Activated naive CD8-positive, alpha-beta T cell treated with anti-CD3 and anti-CD28 coated beads, Interleukin-2, amount 10 ng/mL, durations not matched to agents 7 days and 5 days (primary cell): ENCODE measurements around the gene PDIA4. TPM values are rescaled to one million over a fixed set of nuclear protein-coding genes. Genes with fewer than 3 reads are reported as not detected.
A peak's percentile ranks its signal among the peaks of the same experiment; 100 is the strongest.
"Not testable (repeated sequence)": the region's sequence is repeated elsewhere in the genome, so short reads cannot be mapped to it uniquely, and the experiment has no call there.

Source experiments
- ATAC-seq: fragments of 150-1000 bp; cut with Tn5 transposase; one replicate; pipeline ENCODE4 v1.10.0; 2021; ENCODE audit warnings: low read depth, moderate library complexity
- POLR2A ChIA-PET: fragments of 350-600 bp; sonication (Branson Sonifier 250); formaldehyde crosslinking; loops from one replicate; lab custom pipeline; 2021; ENCODE audit warnings: antibody characterized with exemption; lab: Charles Lee
- DNase-seq: peaks from one replicate; pipeline ENCODE4 v3.0.0; 2021
- H3K27ac Mint-ChIP-seq: one replicate; pipeline ENCODE4 v1.8.0; 2022; ENCODE audit warnings: mild to moderate bottlenecking, mixed read lengths
- H3K27me3 Mint-ChIP-seq: one replicate; pipeline ENCODE4 v1.8.0; 2022; ENCODE audit warnings: mild to moderate bottlenecking, moderate library complexity, mixed read lengths
- H3K36me3 Mint-ChIP-seq: one replicate; pipeline ENCODE4 v1.8.0; 2021; ENCODE audit warnings: mild to moderate bottlenecking, mixed read lengths
- H3K4me1 Mint-ChIP-seq: one replicate; pipeline ENCODE4 v1.8.0; 2021; ENCODE audit warnings: mixed read lengths
- H3K4me3 Mint-ChIP-seq: one replicate; pipeline ENCODE4 v1.8.0; 2022; ENCODE audit warnings: mild to moderate bottlenecking, moderate library complexity, mixed read lengths
- H3K9me3 Mint-ChIP-seq: one replicate; pipeline ENCODE4 v1.8.0; 2021; ENCODE audit warnings: mixed read lengths
- total RNA-seq, 2 experiments: library from RNA; stranded (reverse); gene quantifications; one replicate each; pipeline ENCODE4 v1.2.3, GENCODE V29; 2021

The PDIA4 gene
- total RNA-seq, 2 experiments from 2014 or later, result 56.6 to 56.8 TPM

- no peak overlapping the region for H3K27ac Mint-ChIP-seq
- H3K4me3 Mint-ChIP-seq, result no peak overlapping the region
- POLR2A ChIA-PET, result no interaction called here
Measured at GRCh38 chr7:149053885-149054284, 25.6 kb upstream of the PDIA4 start.

DNA sequence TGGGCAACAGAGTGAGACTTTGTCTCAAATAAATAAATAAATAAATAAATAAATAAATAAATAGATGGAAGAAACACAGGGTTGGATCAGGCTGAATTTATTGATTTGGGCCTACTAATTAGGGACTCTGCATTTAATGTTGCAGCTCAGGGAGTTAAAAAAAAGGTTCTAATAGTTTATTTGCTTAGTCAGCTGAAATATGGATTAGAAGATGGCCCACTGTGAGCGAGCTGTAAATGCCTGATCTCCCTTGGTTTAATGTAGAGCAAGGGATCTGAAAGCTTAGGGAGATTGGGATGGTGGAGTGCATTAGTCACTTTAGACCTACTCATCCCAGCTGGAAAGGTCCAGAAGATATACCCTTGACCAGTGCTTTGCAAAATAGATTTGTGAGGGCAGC, 25.1 kb upstream of the PDIA4 start:
- Mint-ChIP-seq H3K4me1 (peaks cover 3% of the 10 kb centered on the region), H3K27ac (no peak overlapping the region), H3K9me3 (no peaks in the 10 kb centered on the region), H3K36me3 (no peaks in the 10 kb centered on the region), H3K4me3 (no peak overlapping the region), H3K27me3 (peaks cover 9% of the 10 kb centered on the region)
- DNase-seq, result no peak
- no peak for ATAC-seq
- POLR2A ChIA-PET, result no interaction called here

More at GRCh38 chr7:149053885-149054284, 25.6 kb upstream of the PDIA4 start:
- Mint-ChIP-seq H3K27me3 (peaks cover 9% of the 10 kb centered on the region), H3K36me3 (no peaks in the 10 kb centered on the region), H3K9me3 (no peaks in the 10 kb centered on the region), H3K4me1 (peaks cover 3% of the 10 kb centered on the region)
- DNase-seq, result no peak
- ATAC-seq, result no peak

- ATAC-seq (no peak), DNase-seq (no peak)
- H3K27me3 Mint-ChIP-seq, result peaks cover 9% of the 10 kb centered on the region
- H3K4me1 Mint-ChIP-seq, result peaks cover 3% of the 10 kb centered on the region
- H3K27ac Mint-ChIP-seq, result no peak overlapping the region
- POLR2A ChIA-PET, result no interaction called here
- H3K36me3 Mint-ChIP-seq, result no peaks in the 10 kb centered on the region
- H3K4me3 Mint-ChIP-seq, result no peak overlapping the region
- H3K9me3 Mint-ChIP-seq, result no peaks in the 10 kb centered on the region
Measured at GRCh38 chr7:149050941-149051340, 22.6 kb upstream of the PDIA4 start.

DNA sequence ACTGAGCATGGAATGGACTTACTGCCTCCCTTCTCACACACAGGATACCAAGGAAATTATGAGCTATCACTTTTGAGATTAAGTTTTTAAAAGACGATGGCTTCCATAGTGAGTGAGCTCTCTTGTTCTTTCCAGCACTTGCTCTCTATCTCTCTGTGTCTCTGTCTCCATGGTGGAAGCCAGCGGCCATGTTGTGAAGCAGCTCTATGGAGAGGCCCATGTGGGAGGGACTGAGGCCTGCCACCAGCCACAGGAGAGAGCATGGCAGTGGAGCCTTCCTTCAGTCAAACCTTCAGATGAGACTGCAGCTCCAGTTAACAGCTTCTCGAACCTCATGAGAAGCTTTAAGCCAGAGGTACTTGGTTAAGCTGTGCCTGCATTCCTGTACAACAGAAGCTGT, 20.5 kb upstream of the PDIA4 start:
- no peaks in the 10 kb centered on the region for H3K9me3 Mint-ChIP-seq
- H3K4me3 Mint-ChIP-seq, result no peak overlapping the region
- no peaks in the 10 kb centered on the region for H3K36me3 Mint-ChIP-seq
- peaks cover 9% of the 10 kb centered on the region for H3K27me3 Mint-ChIP-seq
- peaks cover 3% of the 10 kb centered on the region for H3K4me1 Mint-ChIP-seq
- no peak overlapping the region for H3K27ac Mint-ChIP-seq
- no peak for DNase-seq
- POLR2A ChIA-PET, result no interaction called here
- ATAC-seq, result no peak

GRCh38 chr7:149046416-149046815, 18.1 kb upstream of the PDIA4 start:
- Mint-ChIP-seq H3K27me3 (peaks cover 4% of the 10 kb centered on the region), H3K36me3 (no peaks in the 10 kb centered on the region), H3K27ac (no peak overlapping the region), H3K4me1 (peaks cover 3% of the 10 kb centered on the region), H3K4me3 (no peak overlapping the region), H3K9me3 (no peaks in the 10 kb centered on the region)
- ATAC-seq (no peak), DNase-seq (no peak)
- POLR2A ChIA-PET, result no interaction called here

DNA sequence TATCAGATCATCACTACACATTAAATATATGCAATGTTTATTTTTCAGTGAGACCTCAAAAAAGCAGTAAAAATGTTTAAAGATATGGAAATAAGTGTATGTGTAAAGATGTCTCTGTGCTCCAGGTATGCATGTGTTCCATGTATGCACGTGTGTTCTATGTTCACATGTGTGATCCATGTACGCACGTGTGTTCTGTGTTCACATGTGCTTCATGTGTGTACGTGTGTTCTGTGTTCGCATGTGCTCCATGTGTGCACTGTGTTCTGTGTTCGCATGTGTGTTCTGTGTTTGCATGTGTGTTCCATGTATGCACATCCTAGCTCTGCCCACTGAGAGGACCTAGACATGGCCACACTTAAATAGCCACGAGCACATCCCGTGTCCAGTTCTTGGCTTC, 15.6 kb upstream of the PDIA4 start:
- POLR2A ChIA-PET, result no interaction called here

GRCh38 chr7:149041350-149041749, 13.0 kb upstream of the PDIA4 start:
- H3K4me3 Mint-ChIP-seq, result no peak overlapping the region
- H3K4me1 Mint-ChIP-seq, result peaks cover 10% of the 10 kb centered on the region
- H3K9me3 Mint-ChIP-seq, result peaks cover 6% of the 10 kb centered on the region
- H3K27me3 Mint-ChIP-seq, result no peaks in the 10 kb centered on the region
- no peak overlapping the region for H3K27ac Mint-ChIP-seq
- POLR2A ChIA-PET, result interaction anchor here (0.6 kb wide), 1 partner anchor 73 kb away, joined by 3 read pairs; no protein-coding TSS in a partner anchor
- ATAC-seq (no peak), DNase-seq (no peak)
- peaks cover 5% of the 10 kb centered on the region for H3K36me3 Mint-ChIP-seq

More for the DNA sequence above, 15.6 kb upstream of the PDIA4 start:
- Mint-ChIP-seq H3K4me1 (no peaks in the 10 kb centered on the region), H3K9me3 (no peaks in the 10 kb centered on the region), H3K27ac (no peak overlapping the region), H3K36me3 (no peaks in the 10 kb centered on the region), H3K4me3 (no peak overlapping the region), H3K27me3 (no peaks in the 10 kb centered on the region)
- ATAC-seq (no peak), DNase-seq (no peak)

DNA sequence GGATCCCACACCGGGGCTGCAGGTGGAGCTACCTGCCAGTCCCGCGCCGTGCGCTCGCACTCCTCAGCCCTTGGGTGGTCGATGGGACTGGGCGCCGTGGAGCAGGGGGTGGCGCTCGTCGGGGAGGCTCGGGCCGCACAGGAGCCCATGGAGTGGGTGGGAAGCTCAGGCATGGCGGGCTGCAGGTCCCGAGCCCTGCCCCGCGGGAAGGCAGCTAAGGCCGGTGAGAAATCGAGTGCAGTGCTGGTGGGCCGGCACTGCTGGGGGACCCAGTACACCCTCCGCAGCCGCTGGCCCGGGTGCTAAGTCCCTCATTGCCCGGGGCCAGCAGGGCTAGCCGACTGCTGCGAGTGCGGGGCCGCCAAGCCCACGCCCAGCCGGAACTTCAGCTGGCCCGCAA, 10.3 kb upstream of the PDIA4 start:
- POLR2A ChIA-PET, result interaction anchor here (0.6 kb wide), 1 partner anchor 18 kb away, joined by 3 read pairs; no protein-coding TSS in a partner anchor
- H3K4me1 Mint-ChIP-seq, result peaks cover 10% of the 10 kb centered on the region
- not testable (repeated sequence) for H3K27me3 Mint-ChIP-seq, H3K36me3 Mint-ChIP-seq, H3K4me3 Mint-ChIP-seq, ATAC-seq, DNase-seq, H3K27ac Mint-ChIP-seq
- peaks cover 10% of the 10 kb centered on the region for H3K9me3 Mint-ChIP-seq

DNA sequence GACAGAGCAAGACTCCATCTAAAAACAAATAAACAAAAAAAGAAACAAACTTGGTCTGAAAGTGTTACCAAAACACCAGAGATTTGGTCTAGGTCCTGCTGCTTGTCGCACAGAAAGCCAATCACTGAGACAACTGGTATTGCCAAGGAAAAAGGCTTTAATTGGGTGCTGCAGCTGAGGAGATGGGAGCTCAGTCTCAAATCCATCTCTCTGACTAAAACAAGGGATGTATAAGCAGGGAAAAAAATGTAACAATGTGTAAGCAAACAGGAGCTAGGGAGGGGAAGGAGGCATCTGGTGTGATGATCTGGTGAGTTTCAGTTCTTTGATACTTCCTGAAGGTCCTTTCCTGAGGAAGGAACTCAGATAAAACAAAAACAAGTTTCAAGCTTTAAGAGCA, 8.4 kb upstream of the PDIA4 start:
- POLR2A ChIA-PET, result interaction anchor here (0.6 kb wide), 1 partner anchor 10 kb away, joined by 3 read pairs; no protein-coding TSS in a partner anchor
- Mint-ChIP-seq H3K27ac (no peak overlapping the region), H3K27me3 (no peaks in the 10 kb centered on the region), H3K9me3 (peaks cover 10% of the 10 kb centered on the region), H3K36me3 (peaks cover 5% of the 10 kb centered on the region), H3K4me1 (peaks cover 12% of the 10 kb centered on the region), H3K4me3 (no peak overlapping the region)
- DNase-seq (no peak), ATAC-seq (no peak)

DNA sequence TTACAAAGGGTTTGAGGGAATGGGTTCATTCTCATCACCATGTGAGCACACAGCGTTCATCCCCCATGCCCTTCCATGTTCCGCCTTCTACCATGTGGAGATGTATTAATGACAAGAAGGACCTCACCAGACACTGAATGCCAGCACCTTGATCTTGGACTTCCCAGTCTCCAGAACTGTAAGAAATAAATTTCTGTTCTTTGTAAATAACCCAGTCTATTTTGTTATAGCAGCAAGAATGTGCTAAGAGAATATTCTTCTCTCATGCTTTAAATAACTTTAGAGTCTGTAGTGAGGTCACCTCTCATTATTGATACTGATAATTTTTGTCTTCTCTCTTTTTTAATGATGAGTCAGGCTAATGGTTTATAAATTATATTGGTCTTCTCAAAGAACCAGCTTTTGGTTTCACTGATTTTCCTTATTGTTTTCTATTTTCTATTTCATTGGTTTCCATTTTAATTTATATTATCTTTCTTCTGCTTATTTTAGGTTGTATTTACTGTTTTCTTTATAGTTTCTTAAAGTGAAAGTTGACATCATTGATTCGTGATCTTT, 3.1 kb upstream of the PDIA4 start:
- DNase-seq (no peak), ATAC-seq (no peak)
- POLR2A ChIA-PET, result no interaction called here
- no peaks in the 10 kb centered on the region for H3K36me3 Mint-ChIP-seq
- H3K4me3 Mint-ChIP-seq, result no peak overlapping the region
- no peaks in the 10 kb centered on the region for H3K27me3 Mint-ChIP-seq
- H3K9me3 Mint-ChIP-seq, result peaks cover 4% of the 10 kb centered on the region
- H3K27ac Mint-ChIP-seq, result no peak overlapping the region
- peaks cover 18% of the 10 kb centered on the region for H3K4me1 Mint-ChIP-seq

DNA sequence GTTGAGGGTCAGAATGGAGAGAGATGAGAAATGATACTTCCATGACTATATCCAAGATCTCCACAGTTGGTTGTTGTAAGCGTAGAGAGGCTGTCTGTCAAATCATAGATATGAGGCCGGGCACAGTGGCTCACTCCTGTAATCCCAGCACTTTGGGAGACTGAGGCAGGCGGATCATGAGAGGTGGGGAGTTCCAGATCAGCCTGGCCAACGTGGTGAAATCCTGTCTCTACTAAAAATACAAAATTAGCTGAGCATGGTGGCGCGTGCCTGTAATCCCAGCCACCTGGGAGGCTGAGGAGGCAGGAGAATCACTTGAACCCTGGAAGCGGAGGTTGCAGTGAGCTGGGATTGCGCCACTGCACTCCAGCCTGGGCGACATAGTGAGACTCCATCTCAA, 2.1 kb upstream of the PDIA4 start:
- ATAC-seq, H3K4me3 Mint-ChIP-seq, H3K9me3 Mint-ChIP-seq, H3K27ac Mint-ChIP-seq, H3K36me3 Mint-ChIP-seq, H3K27me3 Mint-ChIP-seq, DNase-seq: not testable (repeated sequence)
- peaks cover 28% of the 10 kb centered on the region for H3K4me1 Mint-ChIP-seq
- POLR2A ChIA-PET, result interaction anchor here (0.6 kb wide), 1 partner anchor 145 kb away, joined by 3 read pairs; no protein-coding TSS in a partner anchor

GRCh38 chr7:149027611-149028345, 527 bp downstream of the PDIA4 start:
- Mint-ChIP-seq H3K27me3 (no peaks in the 10 kb centered on the region), H3K27ac (peak overlapping the region; percentile 86), H3K4me3 (peak overlapping the region; percentile 94), H3K4me1 (peaks cover 38% of the 10 kb centered on the region), H3K9me3 (no peaks in the 10 kb centered on the region), H3K36me3 (no peaks in the 10 kb centered on the region)
- ATAC-seq (no peak), DNase-seq (no peak)
- POLR2A ChIA-PET, result interaction anchor here (0.6 to 2.9 kb wide), 5 partner anchors 22 to 119 kb away, joined by 3 to 12 read pairs (median 3); no protein-coding TSS in a partner anchor

GRCh38 chr7:149027055-149027454, 1.2 kb downstream of the PDIA4 start:
- Mint-ChIP-seq H3K4me3 (peak overlapping the region; percentile 94), H3K27me3 (no peaks in the 10 kb centered on the region), H3K27ac (peak overlapping the region; percentile 86), H3K36me3 (no peaks in the 10 kb centered on the region), H3K9me3 (no peaks in the 10 kb centered on the region), H3K4me1 (peaks cover 40% of the 10 kb centered on the region)
- ATAC-seq (no peak), DNase-seq (no peak)
- POLR2A ChIA-PET, result interaction anchor here (0.6 to 2.9 kb wide), 5 partner anchors 10 to 129 kb away, joined by 3 to 12 read pairs (median 3); no protein-coding TSS in a partner anchor

DNA sequence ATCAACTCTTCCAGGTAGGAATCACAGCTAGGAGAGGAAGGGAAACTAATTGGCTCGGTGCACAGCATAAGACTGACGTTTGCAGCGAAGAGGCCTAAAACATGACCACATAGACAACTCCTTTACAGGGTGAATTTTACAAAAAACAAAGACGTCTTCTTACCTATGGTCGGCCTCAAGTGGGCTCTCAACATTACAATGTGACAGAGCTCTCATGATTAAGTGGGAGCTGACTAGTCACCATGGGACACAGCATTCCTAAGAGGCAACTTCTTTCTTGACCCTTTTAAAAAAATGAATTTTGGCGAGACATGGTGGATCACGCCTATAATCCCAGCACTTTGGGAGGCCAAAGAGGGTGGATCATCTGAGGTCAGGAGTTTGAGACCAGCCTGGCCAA, 4.6 kb downstream of the PDIA4 start:
- Mint-ChIP-seq H3K4me1 (peaks cover 33% of the 10 kb centered on the region), H3K9me3 (no peaks in the 10 kb centered on the region), H3K27ac (no peak overlapping the region)

More for the DNA sequence above, 4.6 kb downstream of the PDIA4 start:
- Mint-ChIP-seq H3K36me3 (peaks cover 17% of the 10 kb centered on the region), H3K27me3 (no peaks in the 10 kb centered on the region), H3K4me3 (no peak overlapping the region)
- ATAC-seq, result no peak
- no peak for DNase-seq
- POLR2A ChIA-PET, result interaction anchor here (1.1 kb wide), 1 partner anchor 42 kb away, joined by 3 read pairs; no protein-coding TSS in a partner anchor
